HG03095 (cell line): ENCODE data around the gene NEUROD4.
A peak's percentile ranks its signal among the peaks of the same experiment; 100 is the strongest.
"Not testable (repeated sequence)": the region's sequence is repeated elsewhere in the genome, so short reads cannot be mapped to it uniquely, and the experiment has no call there.

Experiments used
- ATAC-seq: cut with Tn5 transposase; IDR thresholded peaks from one replicate; pipeline ENCODE4 v1.9.1; 2021; ENCODE audit warnings: moderate library complexity; ENCODE audit not compliant: unreplicated experiment

The NEUROD4 gene, protein sequence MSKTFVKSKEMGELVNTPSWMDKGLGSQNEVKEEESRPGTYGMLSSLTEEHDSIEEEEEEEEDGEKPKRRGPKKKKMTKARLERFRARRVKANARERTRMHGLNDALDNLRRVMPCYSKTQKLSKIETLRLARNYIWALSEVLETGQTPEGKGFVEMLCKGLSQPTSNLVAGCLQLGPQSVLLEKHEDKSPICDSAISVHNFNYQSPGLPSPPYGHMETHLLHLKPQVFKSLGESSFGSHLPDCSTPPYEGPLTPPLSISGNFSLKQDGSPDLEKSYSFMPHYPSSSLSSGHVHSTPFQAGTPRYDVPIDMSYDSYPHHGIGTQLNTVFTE

DNA sequence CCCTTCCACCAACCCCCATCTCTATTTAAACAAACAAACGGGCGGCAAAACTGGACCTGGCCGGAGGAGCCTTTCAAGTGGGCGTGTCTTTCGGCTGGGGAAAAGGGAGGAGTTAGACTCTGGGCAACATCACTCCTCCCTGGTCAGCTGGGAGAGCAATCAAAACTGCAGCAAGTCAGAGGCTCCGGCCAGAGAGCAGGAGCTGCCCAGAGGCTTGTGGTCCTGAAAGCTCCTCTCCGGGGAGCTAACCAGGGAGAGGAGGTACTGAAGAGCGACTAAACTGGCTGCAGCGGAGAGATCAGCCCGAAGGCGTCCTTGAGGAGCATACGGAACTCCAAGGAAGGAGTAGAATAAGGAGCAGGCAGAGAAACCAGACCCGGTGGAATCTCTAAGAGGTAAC lies at the start of gene NEUROD4:
TSS of gene NEUROD4 (plus strand) at position 191 of the 400 bp plus-strand sequence. CDS start 6,466 bp downstream, outside the sequence.
- ATAC-seq = no peak

DNA sequence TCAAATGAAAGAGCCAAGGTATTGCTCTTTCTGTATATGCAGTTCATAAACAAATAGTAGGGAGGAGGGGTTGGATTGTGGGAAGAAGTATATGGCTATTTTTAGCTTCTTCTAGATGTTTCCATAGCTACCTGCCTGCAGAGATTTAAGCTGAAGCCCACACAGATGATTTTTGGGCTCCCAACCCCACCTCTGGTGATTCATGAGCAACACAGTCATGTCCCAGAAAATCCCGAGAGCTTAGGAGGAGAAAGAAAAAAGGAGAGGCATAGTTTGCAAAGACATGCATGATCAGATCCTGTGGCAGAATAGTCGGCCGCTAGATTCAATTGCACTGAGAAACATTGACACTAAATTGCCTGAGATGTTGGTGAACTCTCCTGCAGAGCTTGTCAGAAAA lies 49.0 kb upstream of the NEUROD4 start:
- no peak for ATAC-seq

DNA sequence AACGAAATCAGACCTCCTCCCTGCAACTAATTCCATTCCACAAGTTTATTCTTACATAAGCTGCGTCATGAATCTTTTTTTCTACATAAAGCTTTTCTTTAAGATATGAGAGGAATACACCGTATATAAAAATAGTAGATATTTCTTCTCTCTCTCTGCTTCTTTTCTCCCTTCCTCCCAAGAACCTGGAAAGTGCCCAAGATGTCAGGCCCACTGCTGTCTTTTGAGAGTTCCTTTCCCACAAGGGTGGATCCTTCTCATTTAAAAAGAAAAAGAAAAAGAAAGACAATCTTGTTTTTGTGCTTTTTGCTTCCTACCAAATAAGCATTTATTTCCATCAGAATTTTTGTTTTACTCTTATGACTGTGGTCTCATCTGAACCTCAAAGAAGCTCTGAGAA lies 46.2 kb upstream of the NEUROD4 start:
- ATAC-seq = no peak

DNA sequence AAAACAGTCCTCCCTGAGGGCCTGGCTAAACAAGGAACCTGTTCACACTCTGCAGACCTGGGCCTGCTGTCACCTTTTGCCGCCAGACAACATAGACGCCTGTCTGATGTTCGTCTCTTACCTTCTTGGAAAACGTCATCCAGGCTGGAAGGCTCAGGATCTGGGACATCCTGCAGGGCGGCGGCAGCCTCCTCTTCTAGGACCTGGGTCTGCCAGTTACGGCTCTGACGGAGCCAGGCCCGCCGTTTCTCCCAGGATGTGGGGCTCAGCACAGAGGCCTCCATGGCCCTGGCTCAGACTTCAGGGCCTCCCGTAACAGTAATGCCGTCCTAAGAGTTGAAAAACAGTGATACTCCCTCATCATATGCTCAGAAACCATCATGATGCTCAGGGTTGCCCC lies 45.5 kb upstream of the NEUROD4 start:
- no peak for ATAC-seq

DNA sequence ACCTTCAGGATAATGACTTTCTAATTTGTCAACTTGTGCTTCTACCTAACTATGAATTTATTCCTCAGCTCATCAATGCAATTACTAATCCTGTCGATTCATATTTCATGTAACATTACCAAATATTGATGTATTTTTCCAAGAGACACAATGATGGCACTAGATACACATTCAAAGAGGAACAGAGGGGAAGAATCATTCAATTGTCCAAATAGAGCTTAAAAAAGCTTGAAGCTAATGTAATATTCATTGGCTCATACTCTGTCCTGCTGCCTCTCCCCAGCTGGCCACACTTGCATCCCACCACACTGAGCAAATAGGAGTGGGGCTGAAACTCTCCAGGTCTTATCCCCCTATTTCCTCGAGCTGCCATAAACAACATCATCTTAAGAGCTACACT lies 44.5 kb upstream of the NEUROD4 start:
- ATAC-seq = no peak

DNA sequence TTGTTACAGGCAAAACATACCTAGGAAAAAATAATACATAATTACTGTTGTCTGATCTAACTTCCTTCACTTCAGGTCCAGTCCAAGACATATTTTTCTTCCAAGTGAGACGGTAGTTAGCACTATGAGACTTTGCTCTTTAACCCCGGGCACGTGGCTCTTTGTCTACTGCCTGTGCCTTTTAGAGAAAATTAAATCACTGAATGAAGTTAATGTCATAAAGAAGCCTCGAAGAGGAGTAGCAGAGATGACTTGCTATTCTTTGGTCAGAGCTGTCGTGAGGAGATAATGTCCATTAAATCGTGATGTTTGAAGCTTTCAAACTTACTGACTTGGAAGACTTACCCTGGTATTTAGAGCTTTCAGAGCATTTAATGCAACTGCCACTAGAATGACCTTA lies 43.9 kb upstream of the NEUROD4 start:
- no peak for ATAC-seq

DNA sequence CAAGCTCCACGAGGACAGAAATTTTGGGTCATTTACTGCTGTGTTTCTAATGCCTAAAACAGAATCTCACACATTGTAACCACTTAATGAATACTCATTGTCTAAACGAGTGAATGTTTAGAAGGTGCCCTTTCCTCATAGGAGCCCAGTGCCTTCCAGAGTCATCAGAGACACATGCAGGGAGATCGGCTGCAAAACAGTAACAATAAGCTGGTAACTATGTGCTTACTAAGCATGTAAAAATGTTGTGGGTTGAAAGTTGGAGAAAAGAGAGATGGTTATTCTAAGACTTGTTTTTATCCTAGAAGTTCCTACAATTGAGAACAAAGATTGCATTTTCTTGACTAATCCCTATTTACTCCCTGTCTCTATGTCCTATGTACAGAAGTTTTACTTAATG lies 42.6 kb upstream of the NEUROD4 start:
- no peak for ATAC-seq

DNA sequence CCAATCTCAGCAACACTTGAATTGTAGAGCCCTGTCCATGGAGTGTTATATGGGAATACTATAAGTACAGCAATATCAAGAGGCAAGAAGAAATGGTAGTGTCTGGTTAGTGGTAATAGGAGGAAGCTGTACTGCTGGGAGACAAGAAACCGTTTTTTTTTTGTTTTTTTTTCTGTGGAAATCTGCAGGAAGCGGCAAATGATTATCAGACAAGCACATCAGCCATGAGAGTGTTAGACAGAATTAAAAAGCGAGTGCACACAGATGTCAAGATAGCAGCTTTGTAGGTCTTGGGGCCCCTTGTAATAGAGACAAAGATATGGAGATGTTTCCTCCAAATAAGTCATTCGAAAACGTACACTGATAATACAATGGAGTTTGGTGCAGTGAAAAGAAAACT lies 41.9 kb upstream of the NEUROD4 start:
- no peak for ATAC-seq

DNA sequence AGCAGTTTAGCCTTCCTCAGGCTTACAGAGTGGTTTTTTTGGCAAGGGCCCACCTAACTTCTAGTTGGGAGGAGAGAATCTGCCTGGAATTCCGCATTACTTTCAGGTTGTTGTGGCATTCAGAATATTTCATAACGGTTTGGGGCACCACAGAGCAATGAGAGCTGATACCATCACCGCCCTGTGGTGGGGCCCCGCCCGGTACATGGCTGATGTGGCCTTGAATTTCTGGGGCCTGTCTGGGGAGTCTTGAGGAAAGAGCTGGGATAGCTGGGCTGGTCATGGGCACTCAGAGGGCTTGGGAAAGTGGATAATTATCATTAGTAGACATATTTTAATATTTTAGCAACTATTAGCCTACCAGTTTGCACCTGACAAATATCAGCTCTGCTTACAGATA lies 39.4 kb upstream of the NEUROD4 start:
- no peak for ATAC-seq

DNA sequence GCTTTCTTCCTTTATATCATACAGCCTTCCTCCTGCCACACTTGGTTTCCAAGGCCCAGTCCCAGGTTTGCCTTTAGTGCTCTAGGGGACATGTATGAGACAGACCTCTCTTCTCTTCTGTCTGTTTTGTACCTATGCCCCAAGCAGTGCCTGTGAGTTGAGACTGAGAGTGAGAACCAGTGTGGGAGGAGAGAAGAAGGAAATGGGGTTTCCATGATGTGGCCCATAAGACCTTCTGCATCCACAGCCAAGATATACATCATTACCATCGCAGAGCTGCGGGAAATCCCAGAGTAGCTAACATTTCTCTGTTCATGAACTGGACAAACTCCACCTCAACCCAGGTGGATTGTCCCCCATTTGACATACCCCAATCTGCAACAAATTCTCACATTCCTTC lies 38.0 kb upstream of the NEUROD4 start:
- no peak for ATAC-seq

DNA sequence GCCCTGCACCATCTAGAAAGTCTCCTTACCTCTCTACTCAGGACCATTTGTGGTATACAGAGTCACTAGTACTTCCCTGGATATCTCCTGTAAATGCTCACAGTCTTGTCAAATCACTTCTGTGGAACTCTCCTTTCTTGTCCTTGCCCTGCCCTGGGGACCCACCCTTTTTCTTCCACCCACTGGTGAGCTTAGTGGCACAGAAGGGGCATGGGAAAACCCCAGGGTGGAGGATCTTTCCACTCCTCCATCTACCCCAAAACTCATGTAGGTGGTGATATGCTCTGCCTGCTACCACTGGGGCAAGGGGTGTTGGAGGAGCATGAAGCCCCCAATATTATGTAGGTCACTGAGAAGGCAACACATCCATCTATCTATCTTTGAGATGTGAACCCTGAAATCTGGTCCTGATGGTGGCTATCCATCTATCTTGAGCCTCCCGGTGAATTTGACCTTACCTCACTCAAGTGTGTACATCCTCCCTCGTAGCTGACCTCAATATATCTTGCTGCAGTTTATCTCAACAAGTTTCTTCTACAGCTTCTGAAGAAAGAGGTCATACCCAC lies 36.2 kb upstream of the NEUROD4 start:
- no peak for ATAC-seq

DNA sequence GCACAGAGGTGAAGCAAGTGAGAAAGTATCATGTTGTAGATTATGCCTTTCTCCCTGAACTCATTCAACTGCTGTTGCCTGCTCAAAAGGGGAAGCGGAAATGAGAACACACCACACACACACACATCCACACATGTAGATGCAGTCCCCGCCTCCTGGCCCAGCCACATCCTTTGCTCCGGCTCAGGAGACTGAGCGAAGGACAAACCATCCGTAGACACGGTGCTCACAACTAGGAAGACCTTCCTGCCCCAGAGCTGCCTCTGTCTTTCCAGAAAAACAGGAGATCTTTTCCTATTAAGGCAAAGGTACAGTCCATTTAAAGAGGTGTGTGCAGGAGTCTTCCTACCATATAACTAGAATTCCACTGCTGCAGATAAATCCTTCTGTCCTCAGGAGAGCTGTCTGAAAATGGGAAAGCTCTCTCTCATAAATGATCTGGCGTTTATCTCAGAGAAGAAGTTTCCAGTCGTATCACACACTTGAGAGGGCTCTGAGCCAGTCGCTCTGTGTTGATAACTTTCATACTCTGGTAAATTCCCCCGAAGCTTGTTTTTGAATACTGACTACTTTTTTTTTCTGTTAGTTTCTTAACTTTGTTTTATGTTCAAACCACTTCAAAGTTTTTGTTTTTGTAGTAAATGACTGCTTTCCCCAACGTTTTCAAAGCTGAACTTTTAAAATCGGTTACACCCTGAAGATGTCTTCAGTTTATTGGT lies 35.0 kb upstream of the NEUROD4 start, which contains the start of gene TESPA1:
TSS of gene TESPA1 (minus strand) at position 105 of the 719 bp plus-strand sequence. CDS start 10,200 bp downstream, outside the sequence.
- ATAC-seq = peak; percentile 89

DNA sequence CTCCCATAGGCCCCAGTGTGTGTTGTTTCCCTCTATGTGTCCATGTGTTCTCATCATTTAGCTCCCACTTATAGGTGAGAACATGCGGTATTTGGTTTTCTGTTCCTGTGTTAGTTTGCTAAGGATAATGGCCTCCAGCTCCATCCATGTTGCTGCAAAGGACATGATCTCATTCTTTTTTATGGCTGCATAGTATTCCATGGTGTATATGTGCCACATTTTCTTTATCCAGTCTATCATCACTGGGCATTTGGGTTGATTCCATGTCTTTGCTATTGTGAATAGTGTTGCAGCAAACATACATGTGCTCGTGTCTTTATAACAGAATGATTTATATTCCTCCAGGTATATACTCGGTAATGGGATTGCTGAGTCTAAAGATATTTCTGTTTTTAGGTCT lies 33.0 kb upstream of the NEUROD4 start:
- ATAC-seq = not testable (repeated sequence)

DNA sequence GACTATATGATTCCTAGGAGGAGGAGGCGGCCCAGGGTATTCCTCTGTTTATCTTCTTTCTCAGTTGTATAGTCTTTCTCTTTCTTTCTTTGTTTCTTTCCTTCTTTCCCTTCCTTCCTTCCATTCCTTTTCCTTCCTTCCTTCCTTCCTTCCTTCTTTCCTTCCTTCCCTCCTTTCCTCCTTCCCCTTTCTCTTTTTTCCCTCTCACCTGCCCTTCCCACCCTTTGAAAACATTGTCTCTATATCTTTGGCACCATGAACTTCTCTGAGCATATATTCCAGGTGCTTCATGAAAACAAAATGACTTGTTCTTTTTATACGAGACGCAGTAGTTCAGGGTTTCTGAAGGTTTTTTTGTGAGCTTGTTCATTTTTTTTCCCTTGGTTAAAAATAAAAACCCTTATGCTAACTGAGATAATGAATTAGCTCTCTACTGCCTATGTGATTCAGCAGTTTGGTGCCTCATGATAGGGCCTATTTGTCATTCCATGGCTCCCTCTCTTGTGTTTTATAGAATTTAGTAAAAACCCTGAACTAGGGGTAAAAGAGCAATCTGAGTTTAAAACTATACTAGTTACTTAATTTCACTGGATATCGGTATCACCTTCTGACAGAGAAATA lies 32.1 kb upstream of the NEUROD4 start:
- ATAC-seq = no peak

DNA sequence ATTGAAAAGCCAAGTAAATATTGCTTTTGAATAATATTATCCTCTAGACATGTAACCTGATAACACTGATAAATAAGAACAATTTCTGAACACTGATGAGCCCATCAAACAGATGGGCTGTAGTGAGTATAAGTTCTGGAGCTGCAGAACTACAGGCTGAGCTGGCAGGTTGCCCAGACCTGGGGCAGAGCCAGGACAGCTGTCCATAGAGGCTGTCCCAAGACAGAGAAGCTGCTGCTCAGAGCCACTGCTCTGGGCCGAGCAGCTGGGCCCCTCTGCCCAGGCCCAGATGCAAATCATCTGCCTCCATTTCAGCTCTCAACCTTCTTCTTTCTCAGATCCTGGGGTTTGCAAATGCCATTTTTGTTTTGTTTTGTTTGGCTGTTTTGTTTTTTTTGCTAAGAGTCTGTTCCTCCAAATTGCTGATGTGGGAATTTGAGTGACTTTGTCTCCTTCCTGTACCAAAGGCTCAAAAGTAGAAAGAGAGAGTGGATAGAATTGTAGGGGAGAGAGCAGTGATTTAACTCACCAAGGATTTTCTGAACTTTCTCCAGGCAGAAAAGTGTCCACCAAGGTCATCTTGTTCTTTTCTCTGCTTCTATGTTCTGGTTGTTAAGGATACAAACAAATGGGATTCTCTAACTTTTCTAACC lies 31.2 kb upstream of the NEUROD4 start:
- ATAC-seq = no peak

DNA sequence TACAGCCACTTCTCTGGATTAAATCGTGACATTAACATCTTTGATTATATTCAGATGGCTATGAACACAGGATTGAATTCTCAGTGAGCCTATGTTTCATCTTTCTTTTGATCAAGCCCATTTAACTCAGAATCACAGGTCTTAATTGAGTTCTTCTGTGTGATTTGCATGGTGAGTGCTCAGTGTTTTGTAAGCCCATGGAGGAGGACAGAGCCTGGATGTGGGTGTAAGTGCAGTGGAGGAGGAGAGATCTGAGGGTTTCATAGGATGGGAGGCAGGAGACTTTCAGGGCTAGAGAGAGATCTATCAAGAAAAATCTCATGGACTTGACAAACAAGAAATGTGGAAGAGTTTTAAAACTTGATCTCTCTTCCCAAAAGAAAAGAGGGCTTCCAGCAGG lies 29.9 kb upstream of the NEUROD4 start:
- ATAC-seq = no peak

DNA sequence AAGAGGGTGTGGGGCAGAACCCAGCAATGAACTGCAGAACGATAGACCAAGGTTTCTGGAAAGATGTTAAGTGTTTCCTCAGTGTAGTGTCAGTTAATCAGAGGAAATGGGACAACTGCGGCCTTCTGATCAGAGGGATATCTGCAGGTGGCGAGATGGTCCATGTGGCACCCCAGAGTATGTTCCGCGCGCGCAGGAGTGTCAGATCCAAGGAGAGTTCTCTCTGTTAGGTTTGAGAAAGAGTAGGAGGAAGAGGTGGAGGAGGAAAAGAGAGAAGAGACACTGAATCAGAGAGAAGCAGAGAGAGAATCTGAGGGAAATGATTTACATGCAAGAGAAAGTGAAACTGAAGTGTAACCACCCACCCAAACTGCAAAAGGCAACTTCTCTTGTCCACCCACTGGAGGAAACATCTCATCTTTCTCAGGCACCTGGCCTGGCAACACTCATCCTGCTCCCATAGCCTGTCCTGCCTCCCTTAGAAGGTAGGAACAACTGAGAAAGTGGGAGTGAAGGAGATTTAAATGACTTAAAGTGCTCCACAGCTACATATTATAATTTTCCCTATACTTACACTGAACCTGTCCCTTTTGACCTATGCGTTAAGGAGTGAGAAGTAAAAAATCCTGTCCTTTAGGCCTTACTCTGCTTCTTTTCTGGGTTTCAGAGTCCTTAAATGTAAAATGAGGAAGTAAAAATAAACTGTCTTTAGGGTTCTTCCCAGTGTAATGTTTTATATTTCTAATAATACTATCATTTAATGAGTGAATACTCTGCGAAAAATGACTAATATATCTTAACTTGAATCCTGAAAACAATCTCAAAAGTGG lies 28.4 kb upstream of the NEUROD4 start:
- peak; percentile 75 for ATAC-seq

DNA sequence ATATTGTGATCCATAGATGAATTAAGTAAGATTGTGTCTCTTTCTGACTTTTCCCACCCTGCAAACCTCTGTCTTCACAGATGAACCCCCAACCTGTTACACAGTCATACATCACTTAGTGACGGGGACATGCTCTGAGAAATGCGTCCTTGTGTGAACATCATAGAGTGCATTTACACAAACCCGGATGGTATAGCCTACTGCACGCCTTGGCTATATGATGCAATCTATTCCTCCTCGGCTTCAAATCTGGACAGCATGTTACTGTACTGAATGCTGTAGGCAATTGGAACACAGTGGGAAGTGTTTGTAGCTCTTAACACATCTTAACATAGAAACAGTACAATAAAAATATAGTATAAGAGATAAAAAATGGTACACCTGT lies 27.8 kb upstream of the NEUROD4 start:
- peak; percentile 42 for ATAC-seq

DNA sequence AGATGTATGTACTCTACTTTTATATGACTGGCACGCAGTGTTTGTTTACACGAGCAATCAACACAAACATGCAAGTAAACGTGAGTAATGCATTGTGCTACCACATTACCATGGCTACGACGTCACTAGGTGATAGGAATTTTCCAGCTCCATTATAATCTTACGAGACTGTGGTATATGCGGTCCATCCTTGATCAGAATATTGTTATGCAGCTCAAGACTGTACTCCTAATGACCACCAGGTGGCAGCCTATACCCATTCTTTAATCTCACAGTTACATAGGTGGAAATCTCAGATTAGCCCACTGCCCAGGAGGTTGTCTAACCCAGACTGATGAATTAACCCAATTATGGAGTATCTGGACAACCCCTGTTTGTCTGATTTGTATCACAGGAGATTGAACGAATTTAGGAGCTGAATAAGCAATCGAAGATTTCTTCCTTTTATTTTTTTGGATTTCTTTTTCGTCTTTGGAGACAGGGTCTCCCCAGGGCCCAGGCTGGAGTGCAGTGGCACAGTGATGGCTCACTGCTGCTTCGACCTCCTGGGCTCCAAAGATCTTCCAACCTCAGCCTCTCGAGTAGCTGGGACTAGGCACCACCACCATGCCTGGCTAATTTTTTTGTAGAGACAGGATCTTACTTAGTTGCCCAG lies 26.5 kb upstream of the NEUROD4 start:
- peak; percentile 31 for ATAC-seq

DNA sequence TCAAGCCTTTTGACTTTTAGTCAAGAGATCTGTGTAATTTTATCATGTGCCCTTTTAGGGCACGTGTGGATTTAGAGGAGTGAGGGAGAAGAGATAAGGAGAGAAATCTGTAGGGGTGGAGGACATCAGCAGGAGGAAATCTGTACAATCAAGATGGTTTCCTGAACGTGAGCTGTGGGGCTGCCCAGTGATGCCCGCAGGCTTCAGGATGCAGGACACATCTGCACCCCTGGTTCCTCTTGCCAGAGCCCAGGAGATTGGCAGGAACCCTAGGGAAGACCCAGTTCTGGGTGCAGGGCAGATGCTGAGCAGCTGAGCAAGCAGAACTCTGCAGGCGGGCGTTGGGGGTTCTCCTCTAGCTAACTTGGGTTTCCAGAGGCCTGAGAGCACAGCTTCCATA lies 23.6 kb upstream of the NEUROD4 start:
- no peak for ATAC-seq
